Right lung (tissue), 5 donors: ENCODE data around the gene DDAH2. TPM values are rescaled to one million over a fixed set of nuclear protein-coding genes. Genes with fewer than 3 reads are reported as not detected.

Experiments used
- DNase-seq, 2 donors: peaks; one replicate each; pipeline ENCODE4 v3.0.0-alpha.2; 2013
- polyA plus RNA-seq, 5 donors: library from polyadenylated mRNA; unstranded; fragments of 120-200 nt; gene quantifications; one replicate each; pipeline versions ENCODE4 v1.2.1 to v1.2.3, GENCODE V29; 2013; ENCODE audit warnings: inconsistent platforms in 1 of 5, low replicate concordance in 1 of 5; ENCODE audit not compliant: insufficient read length in 5 of 5, insufficient read depth in 1 of 5

Gene DDAH2
- polyA plus RNA-seq, 5 donors = 137 to 213 (median 159) TPM

DNA sequence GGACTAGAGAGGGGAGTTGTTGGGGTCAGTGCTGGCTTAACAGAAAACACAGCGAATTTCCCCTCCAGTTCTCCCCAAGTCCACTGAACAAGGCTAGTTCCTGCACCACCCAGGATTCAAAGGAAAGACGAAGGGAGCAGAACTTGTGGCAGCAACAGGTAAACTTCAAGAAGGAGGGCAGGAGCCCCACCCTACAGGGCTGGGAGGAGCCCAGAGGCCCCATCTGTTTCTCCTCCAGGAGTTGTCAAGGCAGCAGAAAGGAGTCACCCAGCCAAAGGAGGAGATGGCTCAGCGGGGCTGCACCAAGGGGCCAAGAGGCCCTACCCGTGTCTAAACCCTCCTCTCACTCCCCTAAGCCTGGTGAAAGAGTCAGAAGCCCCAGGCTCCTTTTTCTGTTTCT lies 35.1 kb upstream of the DDAH2 start:
- no peak for DNase-seq

DNA sequence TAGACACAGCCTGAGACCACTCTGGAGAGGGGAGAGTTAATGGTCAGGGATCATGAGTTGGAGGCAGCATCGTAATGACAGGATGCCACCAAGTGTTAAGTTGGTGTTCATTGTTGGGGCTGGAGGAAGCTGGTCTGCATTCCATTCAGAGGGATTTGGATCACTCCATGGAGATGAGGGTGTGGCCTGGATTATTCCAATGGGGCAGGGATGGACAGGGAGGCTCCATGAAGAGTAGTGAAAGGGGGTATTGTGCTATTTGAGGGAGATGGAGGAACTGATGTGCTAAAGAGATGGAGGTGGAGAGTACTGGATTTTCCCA lies 34.5 kb upstream of the DDAH2 start:
- no peak for DNase-seq

DNA sequence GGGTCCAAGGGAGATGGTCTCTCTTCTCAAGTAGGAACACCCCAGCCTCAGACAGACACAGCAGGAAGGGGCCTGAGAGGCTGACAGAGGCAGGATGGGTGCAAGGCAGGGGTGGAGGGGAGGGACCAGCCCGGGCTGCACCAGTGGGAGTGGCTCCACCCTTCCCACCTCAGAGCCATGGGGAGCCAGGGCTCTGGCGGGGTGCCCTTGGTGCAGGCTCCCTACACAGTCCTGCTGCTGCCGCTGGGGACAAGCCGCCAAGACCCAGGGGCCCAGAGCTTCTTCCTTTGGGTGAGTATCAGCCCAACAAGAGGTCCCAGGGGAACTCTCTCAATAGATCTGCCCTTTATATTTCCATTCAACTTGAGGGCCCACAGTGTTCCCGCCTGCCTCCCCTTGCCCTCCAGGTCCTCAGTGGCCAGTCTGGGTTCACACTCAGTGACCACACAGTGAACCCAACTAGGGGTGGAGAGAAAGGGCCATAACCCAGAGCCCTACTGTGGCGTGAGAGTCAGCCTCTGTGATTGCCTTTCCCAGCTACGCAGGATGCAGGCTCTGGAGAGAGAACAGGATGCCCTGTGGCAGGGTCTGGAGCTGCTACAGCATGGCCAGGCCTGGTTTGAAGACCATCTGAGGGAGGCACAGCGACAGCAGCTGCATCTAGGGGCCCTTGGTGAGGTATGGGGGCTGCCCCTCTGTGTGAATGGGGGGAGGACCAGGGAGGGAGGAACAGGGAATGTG lies 33.9 kb upstream of the DDAH2 start:
- no peak for DNase-seq

DNA sequence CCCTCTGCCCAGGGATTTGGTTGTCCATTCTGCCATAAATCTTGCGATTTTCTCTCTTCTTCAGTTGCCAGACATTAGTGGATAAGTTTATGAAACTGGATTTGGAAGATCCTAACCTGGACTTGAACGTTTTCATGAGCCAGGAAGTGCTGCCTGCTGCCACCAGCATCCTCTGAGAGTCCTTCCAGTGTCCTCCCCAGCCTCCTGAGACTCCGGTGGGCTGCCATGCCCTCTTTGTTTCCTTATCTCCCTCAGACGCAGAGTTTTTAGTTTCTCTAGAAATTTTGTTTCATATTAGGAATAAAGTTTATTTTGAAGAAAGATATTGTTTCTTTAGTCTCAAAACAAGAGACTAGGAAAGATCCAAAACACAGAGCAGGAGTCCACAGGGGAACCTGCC lies 33.3 kb upstream of the DDAH2 start, which contains the start of gene SAPCD1:
Gene SAPCD1 (plus strand): TSS at position 301 of the 400 bp plus-strand sequence. CDS start 399 bp downstream, outside the sequence.
- no peak for DNase-seq

DNA sequence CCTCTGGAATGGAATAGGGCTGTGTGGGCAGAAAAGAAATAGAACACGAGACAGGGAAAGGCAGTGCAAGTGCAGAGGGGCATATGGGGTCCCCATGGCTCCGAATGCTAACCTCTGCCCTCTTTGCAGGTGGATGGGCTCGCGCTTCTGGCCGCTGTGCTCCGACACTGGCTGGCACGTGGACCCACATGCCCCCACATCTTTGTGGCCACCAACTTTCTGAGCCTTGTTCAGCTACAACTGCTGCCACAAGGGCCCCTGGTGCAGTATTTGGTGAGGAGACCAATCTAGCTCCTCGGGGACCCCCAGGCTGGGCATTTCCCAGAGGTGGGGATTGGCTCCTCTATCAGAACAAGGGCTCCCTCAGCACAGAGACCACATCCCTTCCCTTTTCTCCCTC lies 32.2 kb upstream of the DDAH2 start:
- no peak for DNase-seq

DNA sequence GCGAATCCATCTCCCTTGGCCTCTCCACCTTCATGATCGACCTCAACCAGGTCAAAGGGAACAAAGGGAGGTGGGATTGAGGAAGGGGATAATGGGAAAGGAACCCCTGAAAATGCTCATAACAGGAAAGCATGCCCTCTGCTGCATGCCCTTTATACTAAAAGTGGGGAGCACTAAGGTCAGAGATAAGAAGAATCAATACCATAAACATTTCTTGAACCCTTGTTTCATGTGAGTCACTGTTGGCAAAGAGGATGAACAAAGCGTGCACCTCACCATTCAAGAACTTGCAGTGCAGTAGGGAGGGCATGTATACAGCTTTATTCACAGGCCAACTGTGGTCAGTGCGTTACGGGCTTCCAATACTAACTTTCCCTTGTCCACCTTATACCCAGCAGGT lies 31.7 kb upstream of the DDAH2 start:
- no peak for DNase-seq

DNA sequence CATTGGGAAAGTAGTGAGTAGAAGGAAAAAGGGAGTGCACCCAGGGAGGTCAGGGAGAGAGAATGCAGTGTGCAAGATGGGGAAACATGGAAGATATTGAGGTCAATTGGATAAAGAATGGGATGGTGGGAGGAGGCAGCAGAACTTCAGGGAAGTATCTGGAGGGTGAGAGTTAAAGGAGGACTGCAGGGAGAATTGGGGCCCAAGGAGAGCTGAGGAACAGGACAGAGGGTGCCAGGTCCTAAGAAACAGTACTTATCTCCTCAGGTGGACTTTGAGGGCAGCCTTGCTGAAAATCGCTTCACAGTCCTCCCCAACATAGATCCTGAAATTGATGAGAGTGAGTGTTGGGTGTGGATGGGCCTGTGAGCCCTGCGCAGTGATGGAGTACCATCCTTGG lies 29.2 kb upstream of the DDAH2 start:
- no peak for DNase-seq

DNA sequence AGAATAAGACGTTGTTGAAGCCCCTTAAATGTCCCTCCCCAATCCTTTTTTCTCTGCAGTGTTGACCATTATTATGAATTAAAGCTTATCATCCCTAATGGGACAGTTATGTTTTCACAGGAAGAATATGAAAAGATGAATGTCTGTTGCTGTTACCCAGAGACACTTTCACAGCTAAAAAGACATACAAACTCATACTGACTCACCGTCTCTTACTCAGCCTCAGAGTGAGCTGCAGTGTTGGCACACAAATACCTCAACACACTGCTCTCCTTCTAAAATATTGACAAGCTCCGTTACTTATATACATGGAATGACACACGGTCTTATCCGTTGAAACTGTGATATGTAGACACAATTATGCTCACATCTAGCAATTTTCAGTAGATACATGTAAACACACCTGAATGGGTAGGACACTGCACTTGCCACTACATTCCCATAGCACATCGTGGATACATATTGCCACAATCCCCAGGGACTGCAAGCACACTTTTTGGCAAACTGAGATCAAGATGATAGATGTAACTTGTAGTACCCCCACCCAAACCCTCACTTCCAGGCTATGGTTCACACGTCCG lies 23.7 kb upstream of the DDAH2 start:
- DNase-seq = no peak

DNA sequence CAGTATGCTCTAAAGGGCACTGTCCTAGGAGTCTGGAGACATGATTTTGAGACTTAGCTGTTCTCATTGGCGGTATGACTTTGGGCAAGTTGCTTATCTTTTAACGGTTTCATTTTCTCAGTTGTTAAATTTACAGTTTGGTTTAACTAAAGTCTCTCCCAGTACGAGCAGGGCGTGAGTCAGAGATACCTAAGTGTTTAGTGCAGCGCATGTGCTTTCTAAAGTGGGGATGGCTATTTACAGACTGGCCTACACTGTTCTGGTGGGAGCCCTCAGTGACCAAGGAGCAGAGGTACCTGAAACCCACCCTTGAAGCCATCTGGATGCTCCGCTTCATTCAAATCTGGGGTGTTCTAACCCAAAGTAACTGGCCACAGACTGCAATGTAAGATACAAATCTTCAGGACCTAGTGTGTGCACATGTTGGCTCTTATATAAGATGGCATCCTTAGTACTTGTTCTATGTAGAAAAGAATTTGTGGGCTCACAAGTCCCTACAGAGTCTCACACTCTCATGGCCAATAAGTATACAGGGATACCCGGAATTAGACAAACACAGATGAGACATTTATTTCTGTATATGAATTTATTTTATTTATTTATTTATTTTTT lies 21.4 kb upstream of the DDAH2 start:
- no peak for DNase-seq

DNA sequence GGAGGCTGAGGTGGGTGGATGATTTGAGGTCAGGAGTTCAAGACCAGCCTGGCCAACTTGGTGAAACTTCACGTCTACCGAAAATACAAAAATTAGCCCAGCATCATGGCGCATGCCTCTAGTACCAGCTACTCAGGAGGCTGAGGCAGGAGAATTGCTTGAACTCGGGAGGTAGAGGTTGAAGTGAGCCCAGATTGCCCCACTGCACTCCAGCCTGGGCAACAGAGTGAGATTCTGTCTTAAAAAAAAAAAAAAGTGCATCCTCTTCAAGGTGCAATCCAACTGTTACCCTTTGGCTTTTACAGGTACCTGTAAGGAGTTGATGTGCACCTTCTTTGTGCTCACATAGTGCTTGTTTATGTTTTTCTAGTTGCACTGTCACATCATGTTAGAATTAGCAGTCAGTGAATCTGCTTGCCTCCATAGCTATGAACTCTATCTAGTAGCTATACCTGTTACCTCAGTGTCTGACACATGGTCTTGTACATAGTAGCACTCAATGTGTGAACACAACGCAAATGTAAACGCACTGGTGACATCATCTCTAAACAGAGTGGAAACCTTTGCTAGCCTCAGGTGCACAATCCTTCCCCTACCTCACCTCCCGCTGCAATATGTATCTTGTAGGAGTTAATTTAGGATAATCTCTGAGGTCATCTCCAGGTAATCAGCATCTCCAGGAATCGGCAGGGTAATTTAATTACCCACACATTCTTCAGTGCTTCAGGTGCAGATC lies 20.4 kb upstream of the DDAH2 start:
- DNase-seq = no peak

DNA sequence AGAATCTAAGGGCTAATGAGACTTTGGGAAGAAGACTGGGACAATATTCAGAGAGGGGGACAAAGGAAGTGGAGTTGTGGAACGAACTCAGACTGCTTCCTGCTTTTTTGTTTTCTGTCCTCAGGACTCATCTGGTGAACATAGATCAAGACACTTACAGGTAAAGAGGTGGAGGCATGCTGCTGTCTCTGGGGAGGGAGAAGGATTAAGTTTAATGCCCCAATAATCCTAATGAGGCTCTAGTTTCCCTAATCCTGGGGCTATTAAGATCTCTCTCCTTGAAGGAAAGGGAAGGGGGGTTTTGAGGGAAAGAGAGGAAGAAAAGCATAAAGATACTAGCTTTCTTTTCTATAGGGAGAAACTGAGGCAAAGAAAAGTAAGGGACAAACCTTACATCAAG lies 15.3 kb upstream of the DDAH2 start:
- DNase-seq = no peak

DNA sequence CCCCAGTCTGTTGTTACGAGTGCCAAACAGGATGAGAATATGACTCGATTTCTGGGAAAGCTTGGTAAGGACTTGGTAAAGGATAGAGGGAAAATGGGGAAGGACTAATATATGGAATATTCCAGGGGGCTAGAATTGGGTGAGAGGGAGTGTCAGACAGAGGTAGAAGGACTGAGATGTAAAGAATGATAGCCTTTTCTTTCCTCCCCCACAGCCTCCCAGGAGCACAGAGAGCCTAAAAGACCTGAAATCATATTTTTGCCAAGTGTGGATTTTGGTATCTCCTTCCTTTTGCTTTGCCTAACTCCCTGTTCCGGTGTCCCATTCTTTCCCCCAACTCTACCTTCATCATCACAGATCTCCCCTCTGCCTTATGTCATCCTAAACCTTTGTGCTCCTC lies 13.8 kb upstream of the DDAH2 start:
- DNase-seq = no peak

DNA sequence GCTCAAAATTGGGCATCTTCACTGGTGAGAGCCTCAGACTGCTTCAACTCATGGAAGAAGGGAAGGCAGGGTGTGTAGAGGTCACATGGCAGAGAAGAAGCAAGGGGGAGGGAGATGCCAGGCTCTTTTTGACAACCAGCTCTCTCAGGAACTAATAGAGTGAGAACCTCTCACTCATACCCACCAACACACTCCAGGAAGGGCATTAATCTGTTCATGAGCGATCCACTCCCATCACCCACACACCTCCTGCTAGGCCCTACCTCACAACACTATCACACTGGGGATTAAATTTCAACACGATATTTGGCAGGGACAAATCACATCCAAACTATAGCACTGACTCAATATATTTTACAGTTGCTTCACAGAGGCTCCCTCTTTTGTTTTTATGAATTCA lies 12.7 kb upstream of the DDAH2 start:
- no peak for DNase-seq

DNA sequence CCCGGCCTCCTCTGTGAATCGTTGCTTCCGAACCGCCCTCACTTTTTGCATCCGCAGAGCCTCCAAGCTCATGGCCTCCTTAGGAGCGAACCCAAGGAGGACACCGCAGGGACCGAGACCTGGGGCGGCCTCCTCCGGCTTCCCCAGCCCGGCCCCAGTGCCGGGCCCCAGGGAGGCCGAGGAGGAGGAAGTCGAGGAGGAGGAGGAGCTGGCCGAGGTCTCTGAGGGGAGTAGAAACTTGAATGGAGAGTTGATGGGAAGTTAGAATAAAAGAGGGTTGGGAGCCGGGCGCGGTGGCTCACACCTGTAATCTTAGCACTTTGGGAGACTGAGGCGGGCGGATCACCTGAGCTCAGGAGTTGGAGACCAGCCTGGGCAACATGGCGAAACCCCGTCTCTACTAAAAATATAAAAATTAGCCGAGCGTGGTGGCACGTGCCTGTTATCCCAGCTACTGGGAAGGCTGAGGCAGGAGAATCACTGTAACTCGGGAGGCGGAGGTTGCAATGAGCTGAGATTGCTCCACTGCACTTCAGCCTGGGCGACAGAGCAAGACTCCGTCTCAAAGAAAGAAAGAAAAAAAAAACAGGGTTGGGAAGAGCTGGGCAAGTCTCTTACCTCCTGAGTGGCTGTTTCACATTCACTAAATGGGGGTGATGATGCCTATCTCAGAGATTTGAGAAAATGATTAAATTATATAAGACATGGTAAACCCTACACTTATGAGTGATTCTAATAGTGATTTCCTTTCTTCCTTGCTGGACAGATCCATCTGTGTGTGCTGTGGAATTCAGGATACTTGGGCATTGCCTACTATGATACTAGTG lies 11.5 kb upstream of the DDAH2 start:
- DNase-seq = no peak

DNA sequence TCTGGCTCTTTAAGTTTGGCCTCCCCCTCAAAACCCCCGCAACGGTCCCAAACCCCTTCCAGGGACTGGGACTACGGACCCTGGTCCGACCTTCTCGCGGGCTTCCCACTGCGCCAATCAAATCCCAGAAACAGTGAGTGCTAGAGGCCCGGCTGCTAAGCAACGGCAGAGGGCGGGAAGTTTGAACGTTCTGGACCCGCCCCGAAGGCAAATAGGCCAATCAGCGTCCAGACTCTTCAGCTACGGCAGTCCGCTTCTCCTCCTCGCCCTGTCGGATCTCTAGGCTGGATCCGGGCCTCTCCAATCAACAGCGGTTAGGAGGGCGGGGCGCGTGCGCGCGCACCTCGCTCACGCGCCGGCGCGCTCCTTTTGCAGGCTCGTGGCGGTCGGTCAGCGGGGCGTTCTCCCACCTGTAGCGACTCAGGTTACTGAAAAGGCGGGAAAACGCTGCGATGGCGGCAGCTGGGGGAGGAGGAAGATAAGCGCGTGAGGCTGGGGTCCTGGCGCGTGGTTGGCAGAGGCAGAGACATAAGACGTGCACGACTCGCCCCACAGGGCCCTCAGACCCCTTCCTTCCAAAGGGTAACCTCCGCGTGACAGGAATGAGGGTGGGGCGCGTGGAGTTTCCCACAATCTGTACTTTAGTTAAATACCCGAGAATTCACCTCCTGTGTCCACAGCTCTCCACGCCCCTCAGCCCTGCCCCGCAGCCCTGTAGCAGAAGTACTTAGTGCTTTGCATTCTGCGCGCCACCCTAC lies 10.7 kb upstream of the DDAH2 start, which contains the start of gene MSH5:
Gene MSH5 (plus strand): TSS at position 367 of the 758 bp plus-strand sequence. CDS start 462 bp downstream, outside the sequence.
- peak; percentile 98 to 99 for DNase-seq

DNA sequence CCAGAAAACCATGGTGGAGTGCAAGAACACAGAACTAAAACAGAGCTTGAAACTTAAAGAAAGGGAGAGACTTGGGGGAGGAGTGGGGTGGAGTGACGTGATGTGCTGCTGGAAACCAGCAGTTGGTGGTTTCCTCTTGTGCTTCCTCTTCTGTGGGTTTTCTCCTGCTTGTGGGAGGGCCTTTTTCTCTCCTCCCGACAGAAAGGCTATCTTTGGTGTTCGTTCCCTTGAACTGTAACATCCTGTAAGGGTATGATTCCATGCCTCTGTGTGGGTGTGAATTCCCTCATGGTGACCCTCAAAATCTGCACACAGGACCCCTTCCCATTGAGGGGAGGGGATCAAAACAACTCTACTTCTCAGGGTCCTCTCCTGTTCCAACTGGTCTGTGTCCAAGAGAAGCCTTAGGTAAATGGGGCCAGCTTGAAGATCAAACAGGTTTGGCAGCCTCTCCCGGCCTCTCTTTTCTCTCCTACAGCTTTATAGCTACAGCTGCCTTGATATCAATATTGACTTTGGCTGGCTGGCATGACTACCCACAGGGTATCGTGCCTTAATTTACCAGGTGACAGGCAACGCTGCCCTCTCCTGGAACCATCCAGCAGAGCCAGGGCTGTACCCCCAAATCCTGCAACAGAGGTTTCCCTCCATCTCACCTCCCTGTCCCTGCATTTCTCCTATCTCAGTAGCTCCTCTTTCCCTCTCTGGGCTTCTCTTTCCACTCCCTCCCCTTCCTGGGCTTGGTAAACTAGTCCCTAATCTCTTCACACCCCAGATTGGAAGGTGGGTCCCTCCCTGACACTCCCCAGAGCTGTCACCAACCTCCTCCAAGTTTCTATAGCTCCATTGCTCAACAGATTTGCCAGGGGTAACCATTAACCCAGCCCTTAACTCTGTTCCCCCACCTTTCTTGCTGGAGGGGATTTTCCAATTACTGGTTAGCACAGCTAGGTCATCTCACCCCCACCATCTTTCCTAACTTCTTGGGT lies 9.2 kb upstream of the DDAH2 start:
- peak; percentile 69 to 78 for DNase-seq

DNA sequence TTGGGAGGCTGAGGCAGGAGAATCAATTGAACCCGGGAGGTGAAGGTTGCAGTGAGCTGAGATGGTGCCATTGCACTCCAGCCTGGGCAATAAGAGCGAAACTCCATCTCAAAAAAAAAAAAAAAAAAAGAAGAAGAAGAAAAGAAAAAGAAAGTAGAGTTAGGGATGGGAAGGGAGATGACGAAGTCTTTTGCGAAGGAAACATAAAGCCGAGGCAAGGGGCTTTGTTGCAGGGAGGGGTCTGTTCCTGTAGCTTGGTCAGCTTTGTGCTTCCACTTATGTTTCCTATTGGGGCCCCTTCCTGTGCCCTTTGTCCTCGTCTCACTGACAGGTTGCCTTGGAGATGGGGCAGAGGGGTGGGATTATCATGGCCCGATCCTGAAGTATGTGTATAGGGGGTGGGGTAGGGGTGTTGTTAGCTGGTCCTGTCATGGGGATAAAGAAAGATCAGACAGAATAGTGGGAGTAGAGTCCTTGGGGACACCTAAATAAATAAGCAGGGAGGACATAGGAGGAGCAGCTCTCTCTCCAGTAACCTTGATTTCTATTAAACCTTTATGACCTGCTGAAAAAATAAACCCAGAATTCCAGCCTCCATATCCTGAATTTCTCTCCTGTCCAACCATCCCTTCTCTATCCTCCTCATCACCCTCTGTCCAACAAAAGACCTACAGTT lies 8.4 kb upstream of the DDAH2 start:
- peak in 1 of 2 donors; percentile 61 for DNase-seq

DNA sequence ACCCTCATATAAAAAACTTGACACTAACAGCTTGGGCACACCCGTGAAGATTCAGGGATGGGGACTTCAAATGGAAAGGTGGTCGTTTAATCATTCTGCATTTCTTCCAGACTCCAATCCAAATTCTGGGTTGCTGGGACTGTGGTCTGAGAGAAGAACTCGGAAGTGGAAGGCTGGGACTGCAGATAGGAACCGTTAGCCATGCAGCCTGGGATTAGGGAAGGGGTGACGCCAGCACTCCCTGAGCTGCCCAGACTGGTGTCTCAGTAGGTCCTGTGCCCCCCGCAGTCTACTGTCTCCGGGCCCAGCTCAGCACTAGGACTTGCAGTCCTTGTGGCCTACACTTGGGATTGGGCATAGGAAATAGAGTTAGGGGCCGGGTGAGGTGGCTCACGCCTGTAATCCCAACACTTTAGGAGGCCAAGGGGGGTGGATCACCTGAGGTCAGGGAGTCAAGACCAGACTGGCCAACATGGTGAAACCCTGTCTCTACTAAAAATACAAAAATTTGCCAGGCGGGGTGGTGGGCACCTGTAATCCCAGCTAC lies 7.7 kb upstream of the DDAH2 start:
- DNase-seq = no peak
